ENCODE measurements around the gene HBM.
"Not testable (repeated sequence)": the region's sequence is repeated elsewhere in the genome, so short reads cannot be mapped to it uniquely, and the experiment has no call there.

Gene HBM

DNA sequence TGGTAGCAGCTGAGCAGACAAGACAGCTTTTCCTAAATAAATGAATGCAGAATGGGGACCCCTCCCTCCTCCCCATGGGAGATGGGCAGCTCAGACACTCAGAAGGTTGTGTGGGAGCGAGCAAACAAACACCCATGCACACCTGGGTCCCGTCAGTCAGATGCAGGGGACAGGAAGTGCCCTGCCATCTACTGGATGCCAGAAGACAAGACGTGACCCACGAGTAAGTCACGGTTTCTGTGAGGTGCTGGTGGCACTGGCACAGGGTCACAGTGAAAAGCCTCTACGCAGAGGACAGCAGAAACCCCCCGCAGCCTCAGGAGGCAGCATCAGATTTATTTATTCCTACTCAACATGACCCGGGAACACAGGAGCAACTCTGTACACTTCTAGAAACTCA lies 22.9 kb downstream of the HBM start:
- Mint-ChIP-seq H3K9me3 (no peaks in the 10 kb centered on the region), H3K36me3 (ENCODE audit: insufficient read depth) (peaks cover 62% of the 10 kb centered on the region), H3K27me3 (no peaks in the 10 kb centered on the region), H3K27ac (peak overlapping the region; percentile 51 to 71), H3K4me3 (no peak overlapping the region), H3K4me1 (ENCODE audit: low read depth in 2 of 2) (peaks cover 0 to 4% of the 10 kb centered on the region in 2 donors)
- no peak for DNase-seq
- ATAC-seq (replicated peaks), result peak; percentile 54

DNA sequence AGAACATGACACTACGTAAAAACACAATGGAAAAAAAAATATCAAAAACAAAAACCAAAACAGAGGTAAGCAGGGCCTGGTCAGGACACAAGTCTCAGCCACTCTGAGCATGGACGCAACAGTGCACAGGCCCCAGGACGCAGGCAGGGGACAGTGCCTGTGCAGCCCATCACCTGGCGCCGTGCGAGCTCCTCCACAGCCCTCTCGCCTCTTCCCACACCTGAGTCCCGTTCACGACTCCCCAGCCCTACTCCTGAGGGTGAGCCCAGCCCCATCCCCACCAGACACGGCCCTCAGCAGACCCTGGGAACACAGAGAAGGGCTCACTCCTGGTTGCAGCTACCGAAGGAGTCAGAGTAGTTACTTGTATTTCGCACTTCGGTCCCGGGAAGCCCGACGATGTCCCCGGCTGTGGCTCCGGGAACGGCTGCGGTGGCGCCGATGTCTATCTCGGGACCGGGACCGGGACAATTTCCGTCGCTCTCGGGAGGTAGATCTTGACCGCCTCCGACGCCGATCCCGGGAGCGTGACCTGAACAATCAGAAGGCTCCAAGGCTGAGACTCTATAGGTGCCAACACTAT lies 23.9 kb downstream of the HBM start:
- peaks cover 0 to 4% of the 10 kb centered on the region in 2 donors for H3K4me1 Mint-ChIP-seq (ENCODE audit: low read depth in 2 of 2)
- ATAC-seq (replicated peaks) (no peak), DNase-seq (no peak)
- H3K36me3 Mint-ChIP-seq (ENCODE audit: insufficient read depth), result peaks cover 70% of the 10 kb centered on the region
- no peaks in the 10 kb centered on the region for H3K27me3 Mint-ChIP-seq
- H3K4me3 Mint-ChIP-seq, result no peak overlapping the region
- H3K27ac Mint-ChIP-seq, result peak overlapping the region in 1 of 2 donors; percentile 51
- no peaks in the 10 kb centered on the region for H3K9me3 Mint-ChIP-seq

DNA sequence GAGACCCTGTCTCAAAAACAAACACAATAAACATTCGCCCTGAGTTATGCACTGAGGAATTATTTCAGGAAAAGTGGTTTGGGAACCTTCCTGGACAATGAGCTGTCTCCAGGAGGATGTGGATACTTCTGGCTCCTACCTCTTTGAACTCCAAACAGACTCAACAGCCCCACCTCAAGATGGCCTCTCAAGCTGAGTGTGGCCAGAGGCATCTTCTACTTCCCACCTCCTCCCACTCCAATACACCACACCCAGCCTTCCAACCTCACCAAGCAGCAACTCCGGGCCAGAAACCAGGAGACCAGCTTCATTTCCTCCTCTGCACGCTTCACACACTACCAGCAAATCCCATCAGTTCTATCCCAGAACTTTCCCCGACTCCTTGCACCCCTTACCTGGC lies 26.1 kb downstream of the HBM start:
- H3K36me3 Mint-ChIP-seq (ENCODE audit: insufficient read depth), result peaks cover 84% of the 10 kb centered on the region
- no peak overlapping the region for H3K4me3 Mint-ChIP-seq
- DNase-seq, result no peak
- no peak for ATAC-seq (replicated peaks)
- H3K4me1 Mint-ChIP-seq (ENCODE audit: low read depth in 2 of 2), result peaks cover 0 to 4% of the 10 kb centered on the region in 2 donors
- H3K9me3 Mint-ChIP-seq, result no peaks in the 10 kb centered on the region
- H3K27me3 Mint-ChIP-seq, result no peaks in the 10 kb centered on the region
- H3K27ac Mint-ChIP-seq, result peak overlapping the region in 1 of 2 donors; percentile 49

DNA sequence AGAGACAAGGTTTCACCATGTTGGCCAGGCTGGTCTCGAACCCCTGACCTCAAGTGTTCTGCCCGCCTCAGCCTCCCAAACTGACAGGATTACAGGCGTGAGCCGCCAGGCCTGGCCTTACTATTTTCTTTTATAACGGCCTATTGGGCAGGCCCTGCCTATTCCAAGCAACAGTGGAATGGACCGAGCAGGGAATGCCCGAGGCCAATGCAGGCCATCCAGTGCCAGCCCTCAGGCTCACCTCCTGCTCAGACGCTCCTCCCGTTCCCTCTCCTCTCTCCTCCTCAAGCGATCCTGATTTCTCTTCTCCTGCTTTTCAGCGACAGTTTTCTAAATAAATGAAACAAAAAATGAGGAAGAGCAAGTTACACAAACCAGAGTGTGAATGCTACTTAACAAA lies 26.9 kb downstream of the HBM start:
- Mint-ChIP-seq H3K9me3 (no peaks in the 10 kb centered on the region), H3K36me3 (ENCODE audit: insufficient read depth) (peaks cover 93% of the 10 kb centered on the region), H3K4me3 (no peak overlapping the region), H3K27ac (peak overlapping the region in 1 of 2 donors; percentile 49), H3K4me1 (ENCODE audit: low read depth in 2 of 2) (peaks cover 0 to 4% of the 10 kb centered on the region in 2 donors), H3K27me3 (no peaks in the 10 kb centered on the region)
- DNase-seq, result no peak
- ATAC-seq (replicated peaks), result no peak

DNA sequence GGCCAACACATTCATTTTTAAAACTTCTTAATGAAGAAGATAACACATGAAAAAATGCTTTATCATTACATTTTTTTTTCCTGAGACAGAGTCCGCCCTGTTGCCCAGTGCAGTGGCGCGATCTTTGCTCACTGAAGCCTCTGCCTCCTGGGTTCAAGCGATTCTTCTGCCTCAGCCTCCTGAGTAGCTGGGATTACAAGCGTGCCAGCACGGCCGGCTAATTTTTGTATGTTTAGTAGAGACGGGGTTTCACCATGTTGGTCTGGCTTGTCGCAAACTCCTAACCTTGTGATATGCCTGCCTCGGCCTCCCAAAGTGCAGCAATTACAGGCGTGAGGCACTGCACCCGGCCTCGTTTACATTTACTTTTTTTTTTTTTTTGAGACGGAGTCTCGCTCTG lies 27.7 kb downstream of the HBM start:
- no peaks in the 10 kb centered on the region for H3K27me3 Mint-ChIP-seq
- peak overlapping the region in 1 of 2 donors; percentile 49 for H3K27ac Mint-ChIP-seq
- ATAC-seq (replicated peaks) (no peak), DNase-seq (no peak)
- H3K4me3 Mint-ChIP-seq, result no peak overlapping the region
- H3K9me3 Mint-ChIP-seq, result no peaks in the 10 kb centered on the region
- H3K4me1 Mint-ChIP-seq (ENCODE audit: low read depth in 2 of 2), result peaks cover 0 to 4% of the 10 kb centered on the region in 2 donors
- peaks cover 96% of the 10 kb centered on the region for H3K36me3 Mint-ChIP-seq (ENCODE audit: insufficient read depth)

DNA sequence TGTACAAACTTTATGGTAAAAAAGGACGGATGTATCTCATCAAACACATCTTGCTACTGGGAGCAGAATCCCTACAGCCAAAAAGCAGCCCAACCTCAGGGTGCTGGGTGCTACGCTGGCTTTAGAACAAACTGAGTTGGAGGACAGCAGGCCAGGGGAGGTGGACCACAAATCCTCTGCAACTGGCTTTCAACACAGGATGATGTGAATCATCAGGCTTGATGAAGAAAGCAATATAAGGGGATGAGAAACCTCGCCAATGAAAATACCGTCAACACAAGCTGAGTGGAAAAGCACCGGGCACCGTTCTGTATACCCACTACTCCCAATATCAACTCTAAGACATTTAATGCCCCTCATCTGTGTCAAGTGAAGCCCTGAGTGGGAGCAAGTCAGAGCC lies 28.7 kb downstream of the HBM start:
- ATAC-seq (replicated peaks) (no peak), DNase-seq (no peak)
- Mint-ChIP-seq H3K4me3 (no peak overlapping the region), H3K9me3 (no peaks in the 10 kb centered on the region), H3K4me1 (ENCODE audit: low read depth in 2 of 2) (no peaks in the 10 kb centered on the region), H3K36me3 (ENCODE audit: insufficient read depth) (peaks cover 97% of the 10 kb centered on the region), H3K27ac (no peak overlapping the region), H3K27me3 (no peaks in the 10 kb centered on the region)

DNA sequence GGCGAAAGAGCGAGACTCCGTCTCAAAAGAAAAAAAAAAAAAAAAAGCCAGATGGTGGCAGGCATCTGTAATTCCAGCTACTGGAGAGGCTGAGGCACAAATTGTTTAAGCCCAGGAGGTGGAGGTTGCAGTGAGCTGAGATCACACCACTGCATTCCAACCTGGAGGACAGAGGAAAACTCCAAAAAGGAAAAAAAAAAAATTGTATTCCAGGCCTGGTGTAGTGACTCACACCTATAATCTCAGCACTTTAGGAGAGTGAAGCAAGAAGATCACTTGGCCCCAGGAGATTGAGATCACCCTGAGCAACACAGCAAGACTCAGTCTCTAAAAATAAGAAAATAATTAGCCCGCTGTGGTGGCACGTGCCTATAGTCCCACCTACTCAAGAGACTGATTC lies 34.6 kb downstream of the HBM start:
- Mint-ChIP-seq H3K4me1 (ENCODE audit: low read depth in 2 of 2) (no peaks in the 10 kb centered on the region), H3K4me3 (no peak overlapping the region), H3K27me3 (no peaks in the 10 kb centered on the region), H3K36me3 (ENCODE audit: insufficient read depth) (peaks cover 99% of the 10 kb centered on the region), H3K9me3 (no peaks in the 10 kb centered on the region), H3K27ac (no peak overlapping the region)
- no peak for ATAC-seq (replicated peaks)
- DNase-seq, result no peak

DNA sequence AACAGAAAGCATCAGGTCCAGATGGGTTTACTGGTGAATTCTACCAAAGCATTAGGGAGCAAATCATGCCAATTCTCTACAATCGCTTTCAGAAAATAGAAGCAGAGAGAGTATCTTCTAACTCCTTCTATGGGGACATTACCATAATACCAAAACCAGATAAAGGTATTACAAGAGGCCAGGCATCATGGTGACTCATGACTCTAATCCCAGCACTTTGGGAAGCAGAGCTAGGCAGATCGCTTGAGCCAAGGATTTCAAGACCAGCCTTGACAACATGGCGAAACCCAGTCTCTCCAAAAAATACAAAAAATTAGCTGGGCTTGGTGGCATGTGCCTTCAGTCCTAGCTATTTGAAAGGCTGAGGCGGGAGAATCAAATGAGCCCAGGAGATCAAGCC lies 37.5 kb downstream of the HBM start:
- H3K36me3 Mint-ChIP-seq (ENCODE audit: insufficient read depth), result peaks cover 99% of the 10 kb centered on the region
- H3K4me3 Mint-ChIP-seq, result no peak overlapping the region
- H3K9me3 Mint-ChIP-seq, result no peaks in the 10 kb centered on the region

DNA sequence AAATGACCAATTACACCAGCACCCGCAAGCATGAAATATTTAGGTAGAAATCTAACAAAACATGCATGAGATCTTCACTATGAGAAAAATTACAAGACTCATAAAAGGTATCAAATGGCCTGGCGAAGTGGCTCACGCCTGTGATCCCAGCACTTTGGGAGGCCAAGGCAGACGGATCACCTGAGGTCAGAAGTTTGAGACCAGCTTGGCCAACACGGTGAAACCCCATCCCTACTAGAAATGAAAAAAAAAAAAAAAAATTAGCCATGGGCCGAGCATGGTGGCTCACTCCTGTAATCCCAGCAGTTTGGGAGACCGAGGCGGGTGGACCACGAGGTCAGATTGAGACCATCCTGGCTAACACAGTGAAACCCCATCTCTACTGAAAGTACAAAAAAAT lies 38.3 kb downstream of the HBM start:
- not testable (repeated sequence) for H3K4me3 Mint-ChIP-seq; H3K4me1 Mint-ChIP-seq (ENCODE audit: low read depth in 2 of 2); ATAC-seq (replicated peaks); H3K27me3 Mint-ChIP-seq; DNase-seq; H3K9me3 Mint-ChIP-seq; H3K27ac Mint-ChIP-seq
- peaks cover 96% of the 10 kb centered on the region for H3K36me3 Mint-ChIP-seq (ENCODE audit: insufficient read depth)

More for the DNA sequence above, 37.5 kb downstream of the HBM start:
- Mint-ChIP-seq H3K27ac (no peak overlapping the region), H3K4me1 (ENCODE audit: low read depth in 2 of 2) (no peaks in the 10 kb centered on the region), H3K27me3 (no peaks in the 10 kb centered on the region)
- no peak for DNase-seq
- no peak for ATAC-seq (replicated peaks)

DNA sequence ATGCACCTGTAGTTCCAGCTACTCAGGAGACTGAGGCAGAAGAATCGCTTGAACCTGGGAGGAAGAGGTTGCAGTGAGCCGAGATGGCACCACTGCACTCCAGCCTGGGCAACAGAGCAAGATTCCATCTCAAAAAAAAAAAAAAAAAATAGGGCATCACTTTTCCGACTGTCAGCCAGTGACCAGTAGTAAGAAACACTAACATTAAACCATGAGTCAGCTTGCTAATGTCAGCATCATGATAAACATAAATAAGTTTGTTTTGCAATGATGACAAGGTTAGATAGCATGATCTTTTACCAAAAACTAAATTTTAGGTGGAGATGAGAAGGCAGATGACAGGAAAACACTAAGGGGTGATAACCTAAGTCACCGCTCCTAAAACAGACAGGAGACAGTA lies 43.6 kb downstream of the HBM start:
- not testable (repeated sequence) for H3K27ac Mint-ChIP-seq; DNase-seq; ATAC-seq (replicated peaks); H3K4me3 Mint-ChIP-seq; H3K27me3 Mint-ChIP-seq; H3K9me3 Mint-ChIP-seq
- H3K4me1 Mint-ChIP-seq (ENCODE audit: low read depth in 2 of 2), result peaks cover 11 to 13% of the 10 kb centered on the region in 2 donors
- peaks cover 88% of the 10 kb centered on the region for H3K36me3 Mint-ChIP-seq (ENCODE audit: insufficient read depth)

DNA sequence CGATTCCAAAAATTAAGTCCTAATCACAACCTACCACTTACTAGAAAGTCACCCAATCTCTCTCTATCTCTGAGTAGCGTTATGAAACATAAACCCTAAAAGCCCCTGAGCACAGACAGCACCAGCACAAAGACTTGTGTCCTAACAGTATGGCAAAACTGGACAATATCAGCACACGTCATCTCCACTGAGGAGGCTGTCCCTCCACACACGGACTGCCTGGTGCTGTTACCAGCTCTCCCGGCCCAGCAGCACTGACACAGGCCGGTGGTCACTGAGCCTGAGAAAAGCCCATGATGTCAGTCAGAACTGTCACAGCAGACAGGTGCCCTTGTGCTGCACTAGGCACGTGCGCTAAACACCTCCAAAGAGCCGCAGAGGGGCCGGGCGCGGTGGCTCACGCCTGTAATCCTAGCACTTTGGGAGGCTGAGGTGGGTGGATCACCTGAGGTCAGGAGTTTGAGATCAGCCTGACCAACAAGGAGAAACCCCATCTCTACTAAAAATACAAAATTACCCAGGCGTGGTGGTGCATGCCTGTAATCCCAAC lies 45.9 kb downstream of the HBM start:
- not testable (repeated sequence) for H3K27me3 Mint-ChIP-seq
- Mint-ChIP-seq H3K36me3 (ENCODE audit: insufficient read depth) (peaks cover 89% of the 10 kb centered on the region), H3K27ac (peak overlapping the region in 1 of 2 donors; percentile 59)

DNA sequence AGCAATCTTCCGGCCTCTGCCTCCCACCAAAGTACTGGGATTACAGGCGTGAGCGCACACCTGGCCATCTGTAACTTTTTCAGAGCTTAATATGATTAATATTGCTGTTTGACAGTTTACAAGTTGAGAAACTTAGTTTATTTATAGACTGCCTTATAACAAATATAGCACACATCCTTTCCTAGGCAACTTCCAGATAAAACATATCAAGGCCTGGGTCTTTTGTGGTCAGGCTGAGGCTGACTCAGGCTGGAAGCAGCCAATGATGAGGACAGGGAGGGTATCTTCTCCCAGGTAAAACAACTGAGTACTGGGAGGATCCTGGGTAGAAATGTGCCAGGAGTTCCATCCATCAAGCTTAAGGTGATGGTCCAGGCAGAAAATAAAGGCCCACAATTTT lies 47.2 kb downstream of the HBM start:
- Mint-ChIP-seq H3K4me1 (ENCODE audit: low read depth in 2 of 2) (peaks cover 14 to 15% of the 10 kb centered on the region in 2 donors), H3K27ac (no peak overlapping the region), H3K36me3 (ENCODE audit: insufficient read depth) (peaks cover 88% of the 10 kb centered on the region), H3K9me3 (no peaks in the 10 kb centered on the region), H3K27me3 (no peaks in the 10 kb centered on the region), H3K4me3 (no peak overlapping the region)
- DNase-seq (no peak), ATAC-seq (replicated peaks) (no peak)

More for the DNA sequence above, 45.9 kb downstream of the HBM start:
- H3K4me3 Mint-ChIP-seq; ATAC-seq (replicated peaks); DNase-seq; H3K9me3 Mint-ChIP-seq: not testable (repeated sequence)
- peaks cover 14 to 15% of the 10 kb centered on the region in 2 donors for H3K4me1 Mint-ChIP-seq (ENCODE audit: low read depth in 2 of 2)
